Erythroblast (primary cell): ENCODE measurements around the gene POU2F1.

ENCODE experiments used
- GATA1 ChIP-seq: IDR thresholded peaks from 2 replicates; pipeline ENCODE4 v1.6.1; 2011; ENCODE audit warnings: low read depth, mild to moderate bottlenecking, control low read depth, low read length, moderate library complexity
- POLR2A ChIP-seq: IDR thresholded peaks from 2 replicates; pipeline ENCODE4 v1.6.1; 2011; ENCODE audit warnings: mild to moderate bottlenecking, low read length

GRCh38 chr1:167273027-167273800 lies 52.5 kb downstream of the POU2F1 start:
- TF ChIP-seq POLR2A (no peak), GATA1 (no peak)
